ENCODE measurements around the gene SHISA7.
A peak's percentile ranks its signal among the peaks of the same experiment; 100 is the strongest.

SHISA7 gene

DNA sequence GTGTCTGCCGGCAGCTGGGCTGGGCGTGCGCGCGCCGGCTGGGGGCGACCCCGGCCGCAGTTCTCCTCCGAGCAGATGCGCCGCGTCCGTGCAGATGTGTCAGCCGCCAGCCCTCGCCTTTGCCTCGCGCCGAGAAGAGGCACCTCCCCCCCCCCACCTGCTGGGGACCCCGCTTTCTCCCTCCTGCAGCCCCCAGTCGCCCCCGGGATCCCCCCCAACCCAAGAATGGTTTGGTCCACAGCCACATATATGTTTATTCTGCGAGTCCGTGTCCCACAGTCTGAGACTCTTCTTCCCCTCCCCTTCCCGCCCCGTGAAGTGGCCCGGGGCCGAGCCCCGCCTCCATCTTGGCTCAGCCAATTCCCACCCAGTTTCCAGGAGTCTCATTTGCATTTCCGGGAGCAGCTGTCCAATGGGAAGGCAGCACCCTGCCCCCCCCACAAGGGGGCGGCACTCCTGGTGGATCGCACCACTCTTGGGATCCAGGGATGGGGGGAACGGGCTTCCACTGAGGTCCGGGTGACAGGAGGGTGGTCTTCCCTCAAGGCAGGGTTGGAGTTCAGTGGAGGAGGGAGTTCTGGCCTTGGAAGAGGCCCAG, 9.7 kb upstream of the SHISA7 start:
- Histone ChIP-seq H3K4me3 (ENCODE audit: low read depth, low read length) (no peak overlapping the region), H3K9me3 (ENCODE audit: control insufficient read depth, insufficient read depth, low read depth, low read length) (no peaks in the 10 kb centered on the region), H3K4me1 (ENCODE audit: control insufficient read depth, insufficient read depth, low read length) (no peaks in the 10 kb centered on the region), H3K27ac (ENCODE audit: extremely low read depth, low read depth, low read length) (no peak overlapping the region), H3K36me3 (ENCODE audit: control insufficient read depth in 2 of 2, insufficient read depth in 1 of 2, low read length in 2 of 2) (no peaks in the 10 kb centered on the region)
- TF ChIP-seq ZBTB48 (tag by site-specific recombination; IDR thresholded peaks at IDR 0.05) (no peak), SP2 (tag by site-specific recombination; IDR thresholded peaks at IDR 0.05) (peak; percentile 64), SP3 (tag by site-specific recombination; IDR thresholded peaks at IDR 0.05) (peak; percentile 23; the same call in 1 of the 2 replicates)
- TF ChIP-seq, protein P1, sequence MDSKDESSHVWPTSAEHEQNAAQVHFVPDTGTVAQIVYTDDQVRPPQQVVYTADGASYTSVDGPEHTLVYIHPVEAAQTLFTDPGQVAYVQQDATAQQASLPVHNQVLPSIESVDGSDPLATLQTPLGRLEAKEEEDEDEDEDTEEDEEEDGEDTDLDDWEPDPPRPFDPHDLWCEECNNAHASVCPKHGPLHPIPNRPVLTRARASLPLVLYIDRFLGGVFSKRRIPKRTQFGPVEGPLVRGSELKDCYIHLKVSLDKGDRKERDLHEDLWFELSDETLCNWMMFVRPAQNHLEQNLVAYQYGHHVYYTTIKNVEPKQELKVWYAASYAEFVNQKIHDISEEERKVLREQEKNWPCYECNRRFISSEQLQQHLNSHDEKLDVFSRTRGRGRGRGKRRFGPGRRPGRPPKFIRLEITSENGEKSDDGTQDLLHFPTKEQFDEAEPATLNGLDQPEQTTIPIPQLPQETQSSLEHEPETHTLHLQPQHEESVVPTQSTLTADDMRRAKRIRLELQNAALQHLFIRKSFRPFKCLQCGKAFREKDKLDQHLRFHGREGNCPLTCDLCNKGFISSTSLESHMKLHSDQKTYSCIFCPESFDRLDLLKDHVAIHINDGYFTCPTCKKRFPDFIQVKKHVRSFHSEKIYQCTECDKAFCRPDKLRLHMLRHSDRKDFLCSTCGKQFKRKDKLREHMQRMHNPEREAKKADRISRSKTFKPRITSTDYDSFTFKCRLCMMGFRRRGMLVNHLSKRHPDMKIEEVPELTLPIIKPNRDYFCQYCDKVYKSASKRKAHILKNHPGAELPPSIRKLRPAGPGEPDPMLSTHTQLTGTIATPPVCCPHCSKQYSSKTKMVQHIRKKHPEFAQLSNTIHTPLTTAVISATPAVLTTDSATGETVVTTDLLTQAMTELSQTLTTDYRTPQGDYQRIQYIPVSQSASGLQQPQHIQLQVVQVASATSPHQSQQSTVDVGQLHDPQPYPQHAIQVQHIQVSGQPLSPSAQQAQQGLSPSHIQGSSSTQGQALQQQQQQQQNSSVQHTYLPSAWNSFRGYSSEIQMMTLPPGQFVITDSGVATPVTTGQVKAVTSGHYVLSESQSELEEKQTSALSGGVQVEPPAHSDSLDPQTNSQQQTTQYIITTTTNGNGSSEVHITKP (tag by site-specific recombination; IDR thresholded peaks at IDR 0.05) = peak; percentile 86
- TF ChIP-seq, protein P2, sequence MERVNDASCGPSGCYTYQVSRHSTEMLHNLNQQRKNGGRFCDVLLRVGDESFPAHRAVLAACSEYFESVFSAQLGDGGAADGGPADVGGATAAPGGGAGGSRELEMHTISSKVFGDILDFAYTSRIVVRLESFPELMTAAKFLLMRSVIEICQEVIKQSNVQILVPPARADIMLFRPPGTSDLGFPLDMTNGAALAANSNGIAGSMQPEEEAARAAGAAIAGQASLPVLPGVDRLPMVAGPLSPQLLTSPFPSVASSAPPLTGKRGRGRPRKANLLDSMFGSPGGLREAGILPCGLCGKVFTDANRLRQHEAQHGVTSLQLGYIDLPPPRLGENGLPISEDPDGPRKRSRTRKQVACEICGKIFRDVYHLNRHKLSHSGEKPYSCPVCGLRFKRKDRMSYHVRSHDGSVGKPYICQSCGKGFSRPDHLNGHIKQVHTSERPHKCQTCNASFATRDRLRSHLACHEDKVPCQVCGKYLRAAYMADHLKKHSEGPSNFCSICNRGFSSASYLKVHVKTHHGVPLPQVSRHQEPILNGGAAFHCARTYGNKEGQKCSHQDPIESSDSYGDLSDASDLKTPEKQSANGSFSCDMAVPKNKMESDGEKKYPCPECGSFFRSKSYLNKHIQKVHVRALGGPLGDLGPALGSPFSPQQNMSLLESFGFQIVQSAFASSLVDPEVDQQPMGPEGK (tag by site-specific recombination; IDR thresholded peaks at IDR 0.05) = peak; percentile 56
- CTCF ChIA-PET = interaction anchor here (0.5 to 3.2 kb wide), 15 partner anchors 8 to 365 kb away, joined by 3 to 19 read pairs (median 4); no protein-coding TSS in a partner anchor
- POLR2A ChIA-PET = interaction anchor here (0.6 to 1.4 kb wide), 4 partner anchors 9 to 193 kb away, joined by 3 to 6 read pairs (median 4); partner anchors contain the start of genes ISOC2, UBE2S and ZNF628

DNA sequence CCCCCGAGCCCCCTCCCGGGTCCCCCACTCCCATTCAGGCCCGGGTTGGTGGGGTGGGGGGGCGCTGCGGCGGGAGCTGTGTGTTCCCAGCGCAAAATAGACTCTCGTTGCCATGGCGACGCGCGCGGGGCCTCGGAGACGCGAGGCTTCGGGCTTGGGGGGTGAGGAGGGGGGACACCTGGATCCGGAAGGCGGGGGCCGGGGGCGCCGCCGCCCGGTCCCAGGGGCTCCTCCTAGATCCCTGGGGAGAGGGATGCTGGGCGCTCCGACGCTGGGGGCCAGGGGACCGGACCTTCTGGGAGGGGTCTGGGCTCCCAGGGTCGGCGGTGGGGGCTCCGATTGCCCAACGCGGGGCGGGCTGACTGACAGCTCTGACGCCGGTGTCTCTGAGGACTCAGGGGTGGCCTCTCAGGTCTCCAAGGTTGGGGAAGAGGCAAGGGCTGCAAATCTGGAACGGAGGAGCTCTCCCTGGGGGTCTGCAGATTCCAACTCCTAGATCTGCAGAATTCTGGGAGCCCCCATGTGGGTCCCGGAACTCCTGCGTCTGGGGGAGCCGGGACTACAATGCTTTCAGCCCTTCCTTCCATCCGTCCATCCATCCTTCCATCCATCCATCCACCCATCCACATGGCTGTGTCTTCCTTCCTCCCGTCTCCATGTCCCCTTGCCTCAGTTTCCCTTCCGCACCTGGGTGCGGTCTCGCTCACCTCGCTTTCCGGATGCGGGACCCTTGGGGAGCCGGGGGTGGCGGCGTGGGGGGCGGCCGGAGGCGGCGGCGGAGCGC, 9.1 kb upstream of the SHISA7 start:
- no peak overlapping the region for H3K4me3 ChIP-seq (ENCODE audit: low read depth, low read length)
- CTCF ChIA-PET = interaction anchor here (0.6 to 1.8 kb wide), 7 partner anchors 15 to 287 kb away, joined by 3 to 14 read pairs (median 4); no protein-coding TSS in a partner anchor
- TF ChIP-seq ZXDB (tag by site-specific recombination; IDR thresholded peaks at IDR 0.05) = peak; percentile 16; the same call in 1 of the 2 replicates
- TF ChIP-seq GLIS2 (tag by site-specific recombination; IDR thresholded peaks at IDR 0.05) = peak; percentile 37
- TF ChIP-seq, protein P3, sequence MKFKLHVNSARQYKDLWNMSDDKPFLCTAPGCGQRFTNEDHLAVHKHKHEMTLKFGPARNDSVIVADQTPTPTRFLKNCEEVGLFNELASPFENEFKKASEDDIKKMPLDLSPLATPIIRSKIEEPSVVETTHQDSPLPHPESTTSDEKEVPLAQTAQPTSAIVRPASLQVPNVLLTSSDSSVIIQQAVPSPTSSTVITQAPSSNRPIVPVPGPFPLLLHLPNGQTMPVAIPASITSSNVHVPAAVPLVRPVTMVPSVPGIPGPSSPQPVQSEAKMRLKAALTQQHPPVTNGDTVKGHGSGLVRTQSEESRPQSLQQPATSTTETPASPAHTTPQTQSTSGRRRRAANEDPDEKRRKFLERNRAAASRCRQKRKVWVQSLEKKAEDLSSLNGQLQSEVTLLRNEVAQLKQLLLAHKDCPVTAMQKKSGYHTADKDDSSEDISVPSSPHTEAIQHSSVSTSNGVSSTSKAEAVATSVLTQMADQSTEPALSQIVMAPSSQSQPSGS (tag by site-specific recombination; IDR thresholded peaks at IDR 0.05; ENCODE audit: low read depth) = no peak
- TF ChIP-seq, protein P4, sequence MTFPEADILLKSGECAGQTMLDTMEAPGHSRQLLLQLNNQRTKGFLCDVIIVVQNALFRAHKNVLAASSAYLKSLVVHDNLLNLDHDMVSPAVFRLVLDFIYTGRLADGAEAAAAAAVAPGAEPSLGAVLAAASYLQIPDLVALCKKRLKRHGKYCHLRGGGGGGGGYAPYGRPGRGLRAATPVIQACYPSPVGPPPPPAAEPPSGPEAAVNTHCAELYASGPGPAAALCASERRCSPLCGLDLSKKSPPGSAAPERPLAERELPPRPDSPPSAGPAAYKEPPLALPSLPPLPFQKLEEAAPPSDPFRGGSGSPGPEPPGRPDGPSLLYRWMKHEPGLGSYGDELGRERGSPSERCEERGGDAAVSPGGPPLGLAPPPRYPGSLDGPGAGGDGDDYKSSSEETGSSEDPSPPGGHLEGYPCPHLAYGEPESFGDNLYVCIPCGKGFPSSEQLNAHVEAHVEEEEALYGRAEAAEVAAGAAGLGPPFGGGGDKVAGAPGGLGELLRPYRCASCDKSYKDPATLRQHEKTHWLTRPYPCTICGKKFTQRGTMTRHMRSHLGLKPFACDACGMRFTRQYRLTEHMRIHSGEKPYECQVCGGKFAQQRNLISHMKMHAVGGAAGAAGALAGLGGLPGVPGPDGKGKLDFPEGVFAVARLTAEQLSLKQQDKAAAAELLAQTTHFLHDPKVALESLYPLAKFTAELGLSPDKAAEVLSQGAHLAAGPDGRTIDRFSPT (tag by site-specific recombination; IDR thresholded peaks at IDR 0.05) = no peak
- TF ChIP-seq, protein P5, sequence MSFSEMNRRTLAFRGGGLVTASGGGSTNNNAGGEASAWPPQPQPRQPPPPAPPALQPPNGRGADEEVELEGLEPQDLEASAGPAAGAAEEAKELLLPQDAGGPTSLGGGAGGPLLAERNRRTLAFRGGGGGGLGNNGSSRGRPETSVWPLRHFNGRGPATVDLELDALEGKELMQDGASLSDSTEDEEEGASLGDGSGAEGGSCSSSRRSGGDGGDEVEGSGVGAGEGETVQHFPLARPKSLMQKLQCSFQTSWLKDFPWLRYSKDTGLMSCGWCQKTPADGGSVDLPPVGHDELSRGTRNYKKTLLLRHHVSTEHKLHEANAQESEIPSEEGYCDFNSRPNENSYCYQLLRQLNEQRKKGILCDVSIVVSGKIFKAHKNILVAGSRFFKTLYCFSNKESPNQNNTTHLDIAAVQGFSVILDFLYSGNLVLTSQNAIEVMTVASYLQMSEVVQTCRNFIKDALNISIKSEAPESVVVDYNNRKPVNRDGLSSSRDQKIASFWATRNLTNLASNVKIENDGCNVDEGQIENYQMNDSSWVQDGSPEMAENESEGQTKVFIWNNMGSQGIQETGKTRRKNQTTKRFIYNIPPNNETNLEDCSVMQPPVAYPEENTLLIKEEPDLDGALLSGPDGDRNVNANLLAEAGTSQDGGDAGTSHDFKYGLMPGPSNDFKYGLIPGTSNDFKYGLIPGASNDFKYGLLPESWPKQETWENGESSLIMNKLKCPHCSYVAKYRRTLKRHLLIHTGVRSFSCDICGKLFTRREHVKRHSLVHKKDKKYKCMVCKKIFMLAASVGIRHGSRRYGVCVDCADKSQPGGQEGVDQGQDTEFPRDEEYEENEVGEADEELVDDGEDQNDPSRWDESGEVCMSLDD (tag by site-specific recombination; IDR thresholded peaks at IDR 0.05) = no peak; the same call in none of the 2 replicates
- peak; percentile 53 for TF ChIP-seq GLIS1 (tag by site-specific recombination; IDR thresholded peaks at IDR 0.05)
- TF ChIP-seq, protein P6, sequence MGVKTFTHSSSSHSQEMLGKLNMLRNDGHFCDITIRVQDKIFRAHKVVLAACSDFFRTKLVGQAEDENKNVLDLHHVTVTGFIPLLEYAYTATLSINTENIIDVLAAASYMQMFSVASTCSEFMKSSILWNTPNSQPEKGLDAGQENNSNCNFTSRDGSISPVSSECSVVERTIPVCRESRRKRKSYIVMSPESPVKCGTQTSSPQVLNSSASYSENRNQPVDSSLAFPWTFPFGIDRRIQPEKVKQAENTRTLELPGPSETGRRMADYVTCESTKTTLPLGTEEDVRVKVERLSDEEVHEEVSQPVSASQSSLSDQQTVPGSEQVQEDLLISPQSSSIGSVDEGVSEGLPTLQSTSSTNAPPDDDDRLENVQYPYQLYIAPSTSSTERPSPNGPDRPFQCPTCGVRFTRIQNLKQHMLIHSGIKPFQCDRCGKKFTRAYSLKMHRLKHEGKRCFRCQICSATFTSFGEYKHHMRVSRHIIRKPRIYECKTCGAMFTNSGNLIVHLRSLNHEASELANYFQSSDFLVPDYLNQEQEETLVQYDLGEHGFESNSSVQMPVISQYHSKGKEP (tag by site-specific recombination; IDR thresholded peaks at IDR 0.05) = no peak
- TF ChIP-seq GLI4 (tag by site-specific recombination; IDR thresholded peaks at IDR 0.05) = no peak
- no peak for TF ChIP-seq YY1 (tag by site-specific recombination; IDR thresholded peaks at IDR 0.05)

More for the DNA sequence above, 9.1 kb upstream of the SHISA7 start:
- no peak overlapping the region for H3K27ac ChIP-seq (ENCODE audit: extremely low read depth, low read depth, low read length)
- no peaks in the 10 kb centered on the region for H3K36me3 ChIP-seq (ENCODE audit: control insufficient read depth in 2 of 2, insufficient read depth in 1 of 2, low read length in 2 of 2)
- H3K4me1 ChIP-seq (ENCODE audit: control insufficient read depth, insufficient read depth, low read length) = no peaks in the 10 kb centered on the region
- POLR2A ChIA-PET = interaction anchor here (0.6 to 0.9 kb wide), 2 partner anchors 10 to 193 kb away, joined by 3 read pairs; partner anchors contain the start of gene ISOC2
- no peaks in the 10 kb centered on the region for H3K9me3 ChIP-seq (ENCODE audit: control insufficient read depth, insufficient read depth, low read depth, low read length)
